ENCODE measurements around the gene CA10.
A peak's percentile ranks its signal among the peaks of the same experiment; 100 is the strongest.

CA10 gene

DNA sequence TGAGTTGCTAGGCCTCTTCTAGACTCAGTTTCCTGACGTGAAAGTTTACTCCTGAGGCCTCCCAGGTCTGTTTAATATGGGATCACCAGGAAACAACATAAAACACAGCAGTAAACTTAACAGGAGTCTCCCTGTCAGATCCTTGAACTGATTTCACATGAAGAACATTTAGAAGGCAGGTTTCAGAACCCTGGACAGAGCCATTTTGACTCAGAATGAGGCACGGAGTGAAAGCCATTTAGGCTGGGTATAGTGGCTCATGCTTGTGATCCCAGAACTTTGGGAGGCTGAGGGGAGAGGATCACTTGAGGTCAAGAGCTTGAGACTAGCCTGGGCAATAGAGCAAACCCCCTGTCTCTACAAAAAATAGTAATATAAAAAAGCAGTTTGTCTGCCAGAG is 289.1 kb downstream of the CA10 start:
- DNase-seq (ENCODE audit: low read depth), result no peak

DNA sequence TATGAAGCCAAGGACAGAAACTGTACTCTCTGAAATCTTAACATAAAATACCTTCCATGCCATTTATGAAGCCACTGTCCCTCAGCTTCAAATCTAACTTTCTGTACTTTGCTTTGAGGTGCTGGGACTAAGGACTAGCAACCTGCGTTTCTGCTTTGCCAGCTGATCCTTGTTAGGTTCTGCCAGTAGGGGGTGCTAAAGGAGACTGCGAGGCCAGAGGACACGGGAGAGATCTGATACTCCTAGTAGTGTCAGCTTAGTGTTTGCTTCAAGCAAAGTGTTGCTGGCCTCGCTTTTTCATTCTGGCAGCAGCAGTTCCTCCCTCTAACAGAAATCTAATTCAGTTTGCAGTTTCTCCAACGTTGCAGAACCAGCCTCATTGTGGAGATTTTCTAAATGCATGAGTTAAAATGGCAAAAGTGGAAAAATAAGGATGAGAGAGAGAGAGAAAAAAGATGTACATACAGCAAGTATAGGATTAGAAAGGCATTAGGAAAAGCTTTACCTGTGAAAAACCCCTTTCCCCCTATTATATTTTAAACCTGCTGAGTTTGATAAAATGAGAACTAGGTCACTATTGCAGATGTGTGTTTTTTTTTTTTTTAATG is 297.5 kb downstream of the CA10 start:
- peak; percentile 5 for DNase-seq (ENCODE audit: low read depth)

DNA sequence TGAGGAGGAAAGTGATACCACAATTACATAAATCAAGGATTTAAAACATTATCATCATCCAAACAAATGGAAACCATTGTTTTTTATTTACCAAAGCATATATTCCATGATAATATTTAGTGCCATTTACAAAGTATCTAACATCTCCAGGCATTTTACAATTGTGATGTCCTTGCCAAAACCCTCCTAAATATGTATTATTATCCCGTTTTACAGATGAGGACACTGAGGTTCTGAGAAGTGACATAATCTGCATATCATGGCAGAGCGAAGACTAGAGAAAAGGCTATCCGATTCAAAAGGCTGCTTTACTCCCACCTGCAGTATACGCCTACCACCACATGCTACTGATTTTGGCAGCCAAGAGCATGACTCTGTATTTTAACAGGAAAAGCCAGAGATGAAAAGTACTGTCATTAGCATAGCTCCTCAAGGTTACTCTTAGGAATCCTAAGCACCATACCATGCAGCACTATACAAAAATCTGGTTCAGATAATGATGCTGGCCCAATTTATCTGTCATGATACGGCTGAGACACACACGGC is 301.4 kb downstream of the CA10 start:
- no peak for DNase-seq (ENCODE audit: low read depth)

DNA sequence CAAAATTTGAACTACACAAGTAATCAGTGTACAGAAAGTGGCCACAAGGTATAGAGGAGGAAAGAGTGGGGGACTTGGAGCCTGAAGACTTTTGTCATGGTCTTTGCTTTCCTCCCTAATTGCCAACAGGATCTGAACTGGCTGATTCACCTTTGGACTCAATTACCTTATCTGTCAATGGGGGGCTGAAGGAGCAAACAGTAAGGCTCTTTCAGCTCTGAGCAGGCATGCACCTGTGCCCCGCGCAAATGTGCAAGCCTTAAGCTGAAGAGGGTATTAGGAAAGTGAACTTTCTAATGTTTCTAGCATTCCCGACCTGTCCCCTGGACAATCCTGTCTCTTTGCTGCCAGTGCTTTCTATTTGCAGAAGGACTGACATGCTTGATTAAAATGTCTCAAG is 302.7 kb downstream of the CA10 start:
- no peak for DNase-seq (ENCODE audit: low read depth)

DNA sequence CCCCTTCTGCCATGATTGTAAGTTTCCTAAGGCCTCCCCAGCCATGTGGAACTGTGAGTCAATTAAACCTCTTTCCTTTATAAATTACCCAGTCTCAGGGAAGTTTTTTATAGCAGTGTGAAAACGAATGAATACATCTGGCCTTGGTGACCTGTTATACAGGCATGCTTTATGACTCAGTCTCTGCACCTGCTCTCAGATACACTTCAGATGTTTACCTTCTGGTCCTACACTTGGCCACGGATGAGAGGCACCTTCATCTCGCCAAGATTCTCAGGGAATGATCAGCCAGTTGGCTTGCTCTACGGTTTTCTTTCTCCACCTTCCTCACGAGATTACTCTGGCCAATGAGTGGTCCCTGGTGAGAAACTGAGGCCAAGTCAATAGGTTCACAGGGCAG is 304.7 kb downstream of the CA10 start:
- DNase-seq (ENCODE audit: low read depth), result no peak

DNA sequence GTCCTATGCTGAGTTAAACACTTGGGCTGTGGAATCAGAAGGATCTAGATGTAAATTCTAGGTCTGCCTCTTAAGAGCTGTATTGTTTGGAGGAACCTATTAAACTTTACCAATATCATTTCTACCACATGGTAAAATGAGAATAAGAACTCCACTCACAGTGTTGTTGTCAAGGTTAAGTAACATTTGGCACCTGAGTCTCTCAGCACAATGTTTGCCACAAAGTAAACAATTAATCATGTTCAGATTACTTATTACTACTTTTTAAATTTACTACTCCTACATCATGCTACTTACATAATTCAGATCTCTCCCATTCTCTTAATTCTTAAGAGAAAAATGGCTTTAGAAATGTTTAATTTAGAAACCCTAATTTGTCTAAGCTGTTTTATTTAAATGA is 305.9 kb downstream of the CA10 start:
- DNase-seq (ENCODE audit: low read depth), result no peak

DNA sequence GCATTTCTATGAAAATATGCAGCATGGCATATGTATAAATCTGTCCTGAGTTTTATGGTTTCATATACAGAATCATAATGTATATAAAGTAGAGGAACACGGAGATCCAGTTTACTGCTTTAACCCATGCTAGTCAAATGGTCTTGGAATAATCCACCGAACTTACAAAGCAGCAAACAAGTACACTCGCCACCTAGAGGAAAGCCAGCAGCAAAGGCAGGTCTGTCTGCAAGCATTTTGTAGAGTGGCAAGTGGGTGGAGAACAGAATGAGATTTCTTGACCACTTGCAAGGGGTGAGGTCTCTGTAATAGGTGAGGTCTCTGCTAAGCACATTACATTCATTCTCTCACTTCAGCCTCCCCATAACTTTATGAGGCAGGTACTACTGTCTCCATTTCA is 308.3 kb downstream of the CA10 start:
- no peak for DNase-seq (ENCODE audit: low read depth)

DNA sequence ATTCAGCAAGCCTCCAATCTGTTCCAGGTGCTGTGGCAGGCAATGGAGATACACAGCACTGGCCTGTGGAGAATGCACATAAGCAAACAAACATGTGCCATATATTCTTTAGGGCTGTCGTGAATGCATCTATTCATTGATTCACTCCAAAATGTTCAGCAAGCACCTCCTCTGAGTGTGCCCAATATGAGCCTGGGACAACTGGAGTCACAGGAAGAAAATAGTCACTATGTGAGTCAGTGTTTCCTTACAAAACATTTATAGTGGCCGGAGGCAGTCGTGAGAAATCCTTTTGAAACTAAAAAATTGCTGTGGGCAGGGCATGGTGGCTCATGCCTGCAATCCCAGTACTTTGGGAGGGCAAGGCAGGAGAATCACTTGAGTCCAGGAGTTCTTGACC is 310.1 kb downstream of the CA10 start:
- DNase-seq (ENCODE audit: low read depth), result no peak

DNA sequence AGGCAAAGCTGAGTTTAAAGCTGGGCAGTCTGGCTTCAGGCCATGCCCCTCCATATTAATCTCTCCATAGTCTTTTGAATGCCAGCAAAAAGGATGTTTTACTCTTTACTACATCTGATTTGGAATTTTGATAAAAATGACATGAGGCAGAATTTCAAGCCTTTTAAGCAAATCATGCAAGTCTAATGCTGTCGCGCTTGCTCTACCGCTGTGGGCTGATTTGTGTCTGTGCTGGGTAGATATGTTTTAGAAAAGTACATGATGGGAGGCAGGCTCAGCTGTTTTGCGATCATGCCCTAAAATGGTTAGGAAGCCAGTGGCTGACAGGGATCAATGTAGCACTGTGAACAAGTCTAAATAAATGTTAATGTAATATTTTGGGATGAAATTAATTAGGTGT is 311.9 kb downstream of the CA10 start:
- no peak for DNase-seq (ENCODE audit: low read depth)

DNA sequence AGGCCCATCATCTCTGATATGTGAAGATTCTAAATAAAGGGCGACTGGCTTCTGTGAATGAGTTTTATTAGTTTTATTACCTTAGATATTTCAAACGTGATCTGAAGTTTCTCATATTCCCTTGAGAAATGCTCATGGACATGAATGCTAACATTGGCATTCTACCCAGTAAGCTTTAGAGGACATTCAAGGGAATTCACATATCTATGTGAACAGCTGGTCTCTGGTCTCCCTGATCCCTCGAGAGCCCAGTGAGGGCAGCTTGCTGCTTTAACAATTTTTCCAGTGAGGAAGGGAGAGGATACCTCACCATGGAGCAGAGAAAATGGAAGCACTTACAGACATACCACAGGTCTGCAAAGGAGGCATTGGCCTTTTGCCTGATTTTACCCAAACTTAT is 312.7 kb downstream of the CA10 start:
- no peak for DNase-seq (ENCODE audit: low read depth)

DNA sequence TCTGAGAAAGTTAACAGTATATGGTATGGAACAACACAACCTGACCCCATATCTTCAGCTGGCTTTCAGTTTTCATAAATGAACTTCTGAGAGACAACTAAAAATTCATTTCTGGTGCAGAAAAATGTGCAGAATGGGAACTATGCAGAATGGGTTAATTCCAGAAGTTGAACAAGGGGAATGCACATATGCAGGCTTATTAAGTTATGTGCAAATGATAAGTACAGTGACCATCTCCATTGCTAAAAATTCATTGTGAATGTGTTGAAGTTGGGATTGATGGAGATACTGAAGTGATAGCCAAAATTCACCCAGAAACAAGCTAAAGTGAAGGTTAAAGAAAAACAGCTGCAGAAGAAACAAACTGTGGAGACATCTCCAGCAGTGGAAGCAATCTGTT is 315.8 kb downstream of the CA10 start:
- DNase-seq (ENCODE audit: low read depth), result no peak

DNA sequence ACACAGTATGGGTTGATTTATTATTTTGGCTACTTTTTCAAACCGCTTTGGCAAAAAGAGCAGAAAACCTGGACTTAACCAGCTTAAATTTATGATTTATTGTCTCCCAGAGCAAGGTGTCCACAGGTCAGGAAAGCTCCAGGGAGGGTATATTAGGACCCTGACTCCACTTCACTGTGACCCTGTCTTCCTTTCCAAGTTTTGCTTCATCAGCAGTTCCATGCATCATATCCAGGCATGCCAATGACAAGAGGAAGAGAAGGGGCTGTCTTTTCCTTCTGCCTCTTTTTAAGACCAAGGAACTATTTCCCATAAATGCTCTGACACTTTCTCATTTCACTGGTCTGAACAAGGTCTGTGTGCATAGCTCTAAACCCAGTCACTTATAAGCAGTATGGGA is 316.8 kb downstream of the CA10 start:
- no peak for DNase-seq (ENCODE audit: low read depth)

DNA sequence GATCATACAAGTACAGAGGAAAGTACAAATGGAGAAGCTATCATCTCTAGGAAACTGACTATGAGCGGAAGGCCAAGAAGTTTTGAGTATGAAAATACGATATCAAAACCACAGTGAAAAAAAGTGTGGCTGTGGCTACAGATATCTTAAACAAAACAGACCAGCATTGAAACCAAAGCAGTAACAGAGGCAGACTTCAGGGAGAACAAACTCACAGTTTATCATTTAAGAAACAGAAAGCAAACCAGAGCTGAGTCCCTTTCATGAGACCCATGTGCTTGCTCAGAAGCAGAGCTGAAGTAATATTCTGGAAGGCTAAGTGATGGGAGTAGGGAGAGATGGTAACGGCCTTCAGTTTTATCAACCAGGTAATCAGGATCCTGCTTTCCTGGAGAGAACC is 317.8 kb downstream of the CA10 start:
- DNase-seq (ENCODE audit: low read depth), result no peak

DNA sequence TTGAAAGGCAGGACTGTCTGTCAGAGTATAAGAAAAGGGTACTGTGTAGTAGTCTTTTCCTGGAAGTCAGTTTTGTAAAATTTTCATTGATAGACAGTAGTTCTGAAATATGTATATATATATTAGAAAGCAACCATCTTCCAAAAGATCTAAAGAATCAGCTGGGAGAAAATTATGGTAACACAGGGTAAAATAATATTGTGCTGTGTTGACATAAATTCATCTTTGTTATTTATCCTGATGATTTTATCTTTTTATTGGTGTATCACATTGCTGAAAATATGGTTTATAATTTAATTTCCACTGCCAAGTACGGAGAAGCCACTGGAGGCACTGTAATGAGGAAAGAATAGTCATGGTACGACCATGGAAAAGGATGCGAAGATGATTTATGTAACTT is 324.9 kb downstream of the CA10 start:
- DNase-seq (ENCODE audit: low read depth), result no peak

DNA sequence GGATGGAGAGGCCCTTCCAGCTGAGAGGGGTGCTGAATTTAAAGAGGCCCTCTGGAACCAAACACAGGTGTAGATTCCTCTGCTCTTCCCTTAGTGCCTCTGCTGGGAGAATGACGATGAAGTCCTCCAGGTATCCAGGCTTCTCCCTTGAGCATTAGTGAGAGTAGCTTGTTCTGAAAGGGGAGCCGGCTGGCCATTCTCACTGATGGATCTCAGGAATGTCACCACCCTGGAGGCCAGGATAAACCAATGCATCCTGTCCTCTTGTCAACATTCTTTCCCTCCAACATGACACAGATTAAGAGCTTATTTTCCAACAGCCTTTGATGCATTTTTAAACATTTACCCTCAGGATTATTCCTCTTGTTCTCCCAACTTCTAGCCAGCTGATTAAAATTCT is 325.5 kb downstream of the CA10 start:
- DNase-seq (ENCODE audit: low read depth), result no peak

DNA sequence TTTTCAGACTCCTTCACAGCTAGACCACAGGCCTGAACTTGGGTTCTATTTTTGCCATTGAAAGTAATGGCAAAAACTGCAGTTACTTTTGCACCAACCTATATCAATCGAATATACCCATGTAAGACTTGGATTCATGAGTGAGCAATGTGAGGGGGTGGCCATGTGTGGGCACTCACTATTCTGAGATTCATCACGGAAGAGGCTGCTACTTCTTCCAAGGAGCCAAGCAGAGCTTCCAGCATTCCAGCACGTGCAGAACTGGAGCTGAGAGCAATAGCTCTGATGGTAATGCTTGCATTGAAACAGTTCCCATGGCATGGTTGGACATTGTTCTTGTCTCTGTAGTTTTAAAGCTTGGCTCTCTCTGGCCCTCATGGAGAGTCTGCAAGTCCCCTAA is 327.6 kb downstream of the CA10 start:
- no peak for DNase-seq (ENCODE audit: low read depth)

DNA sequence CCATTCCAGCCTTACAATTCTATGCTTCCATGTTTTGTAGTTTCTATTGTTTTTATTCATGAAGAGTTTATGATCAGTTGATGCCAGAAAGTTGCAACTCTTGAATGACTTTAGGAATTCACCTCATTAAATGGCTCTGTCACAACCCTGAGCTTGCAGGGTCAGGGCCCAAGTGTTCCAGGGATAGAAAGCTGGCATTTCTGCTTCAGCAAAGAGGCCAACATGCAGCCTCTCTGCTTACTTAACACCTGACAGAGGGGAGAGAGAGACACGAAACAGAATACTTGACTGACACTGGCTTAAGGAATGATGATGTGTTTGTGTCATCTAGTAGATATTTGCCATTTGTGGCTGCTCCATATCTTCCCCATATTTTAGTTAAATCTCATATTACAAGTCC is 328.1 kb downstream of the CA10 start:
- DNase-seq (ENCODE audit: low read depth), result no peak

DNA sequence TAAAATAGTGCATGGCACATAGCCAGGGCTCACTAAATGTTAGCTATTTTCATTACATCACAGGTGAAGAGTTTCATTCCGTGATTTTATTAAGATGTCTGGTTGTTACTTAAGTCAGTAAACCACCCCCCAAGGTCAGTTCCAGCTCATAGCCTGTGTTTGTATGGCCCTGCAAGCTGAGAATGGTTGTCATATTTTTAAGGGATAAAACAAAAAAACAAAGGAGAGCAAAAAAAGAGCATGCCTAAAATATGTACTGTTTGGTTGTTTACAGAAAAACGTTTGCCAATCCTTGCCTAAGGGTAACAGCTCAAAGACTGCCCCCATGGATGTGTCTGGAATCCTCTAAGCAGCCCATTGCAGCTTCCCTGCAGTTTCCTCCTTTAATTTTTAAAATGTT is 329.6 kb downstream of the CA10 start:
- DNase-seq (ENCODE audit: low read depth), result no peak

DNA sequence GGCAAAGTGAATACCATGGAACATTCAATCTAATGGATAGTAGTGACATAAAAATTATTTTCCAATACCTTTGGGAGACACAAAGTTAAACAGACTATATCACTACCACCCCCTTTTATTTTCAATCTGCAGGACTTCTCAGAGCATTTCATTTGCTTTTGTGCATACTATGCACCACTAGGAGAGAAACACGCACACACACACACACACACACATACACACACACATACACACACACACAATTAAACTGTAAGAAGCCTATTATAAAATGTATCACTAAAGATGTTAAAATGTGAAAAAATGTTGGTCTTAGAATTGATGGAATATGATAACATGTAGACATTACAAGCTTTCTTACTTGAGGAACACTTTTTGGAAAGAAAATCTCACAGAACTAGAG is 331.4 kb downstream of the CA10 start:
- no peak for DNase-seq (ENCODE audit: low read depth)

DNA sequence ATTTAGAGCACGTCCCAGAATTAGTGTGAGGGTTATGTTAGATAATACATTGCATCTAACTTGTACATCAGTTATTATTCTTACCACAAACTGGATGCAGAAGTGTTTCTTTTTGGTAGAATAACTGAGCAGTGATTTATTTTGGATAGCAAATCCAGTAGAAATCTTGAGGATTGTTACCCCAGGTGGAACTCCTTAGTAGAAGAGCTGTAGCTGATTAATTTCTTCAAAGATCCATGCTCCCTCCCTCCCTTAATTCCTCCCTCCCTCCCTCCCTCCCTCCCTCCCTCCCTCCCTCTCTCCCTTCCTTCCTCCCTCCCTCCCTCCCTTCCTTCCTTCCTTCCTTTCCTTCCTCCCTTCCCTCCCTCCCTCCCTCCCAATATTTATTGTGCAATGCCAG is 337.7 kb downstream of the CA10 start:
- no peak for DNase-seq (ENCODE audit: low read depth)

DNA sequence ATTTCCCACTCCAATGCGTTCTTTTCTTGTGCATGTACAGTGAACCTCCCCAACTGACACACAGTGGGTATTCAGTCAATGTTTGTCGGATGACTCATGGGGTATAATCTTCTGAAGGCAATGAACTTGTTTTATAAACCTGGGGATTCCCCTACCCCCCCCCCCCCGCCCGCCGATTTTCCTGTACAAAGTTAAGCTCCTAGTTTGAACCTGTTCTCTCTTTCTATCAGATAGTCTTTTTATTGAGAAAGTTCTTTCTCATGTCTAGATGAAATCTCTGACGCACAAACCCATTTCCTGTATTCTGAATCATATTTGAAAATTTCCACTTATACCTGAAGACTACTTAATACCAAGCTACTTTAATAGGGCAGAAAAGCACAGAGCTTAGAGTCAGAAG is 338.3 kb downstream of the CA10 start:
- no peak for DNase-seq (ENCODE audit: low read depth)

DNA sequence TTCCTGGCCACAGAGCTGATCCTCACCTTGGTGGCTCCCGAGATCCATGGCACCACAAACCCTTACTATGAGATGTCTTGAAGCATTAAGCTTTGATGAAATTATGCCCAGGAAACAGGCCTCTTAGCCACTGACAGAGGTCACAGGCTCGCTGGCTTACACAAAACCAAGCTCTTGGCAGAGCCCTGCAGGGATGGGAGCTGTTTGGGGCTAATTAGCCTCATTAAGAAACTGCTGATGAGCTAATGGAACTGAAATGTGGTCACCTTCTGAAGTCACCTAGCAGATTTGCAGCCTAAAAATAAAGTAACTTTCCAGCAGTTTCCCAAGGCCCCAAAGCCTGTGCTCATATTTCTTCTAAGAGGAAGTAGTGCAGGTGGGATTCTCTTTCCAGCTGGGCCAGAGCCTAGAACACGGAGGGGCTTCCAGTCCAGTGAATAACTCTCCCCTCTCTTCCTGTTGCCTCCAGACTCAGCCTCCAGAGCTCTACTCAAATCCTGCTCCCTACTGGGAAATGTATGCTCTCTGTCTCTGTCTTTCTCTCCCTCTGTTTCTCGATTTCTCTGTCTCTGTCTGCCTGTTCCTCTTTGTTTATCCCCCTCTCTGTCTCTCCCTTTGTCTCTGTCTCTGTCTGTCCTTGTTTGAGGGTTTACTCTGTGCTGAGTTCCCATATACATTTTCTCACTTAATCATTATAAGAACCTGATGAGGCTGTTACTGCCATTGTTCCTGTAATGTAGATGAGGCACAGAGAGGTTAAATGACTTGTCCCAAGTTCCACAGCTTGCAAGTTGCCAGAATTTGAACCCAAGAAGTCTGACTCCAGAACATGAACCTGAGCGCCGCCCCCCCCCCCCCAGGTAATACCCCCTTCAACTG is 338.9 kb downstream of the CA10 start:
- DNase-seq (ENCODE audit: low read depth), result no peak

DNA sequence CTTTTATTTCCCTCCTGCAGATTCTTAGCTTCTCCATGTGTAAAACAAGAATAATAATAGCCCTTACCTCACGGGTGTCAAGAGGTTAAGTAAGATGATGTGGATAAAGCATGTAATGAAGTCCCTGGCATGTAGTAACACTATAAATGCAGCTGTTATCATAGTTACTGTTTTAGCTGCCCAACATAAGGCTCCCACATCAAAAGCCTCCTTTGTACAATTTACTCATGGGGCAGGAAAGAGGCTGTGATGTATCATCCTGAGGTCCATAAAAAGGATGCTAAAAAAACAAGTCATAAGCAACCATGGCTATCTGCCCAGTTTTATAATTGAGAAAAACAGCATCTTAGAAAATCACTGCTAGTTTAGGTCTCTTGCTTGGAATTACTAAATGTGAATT is 339.7 kb downstream of the CA10 start:
- no peak for DNase-seq (ENCODE audit: low read depth)

DNA sequence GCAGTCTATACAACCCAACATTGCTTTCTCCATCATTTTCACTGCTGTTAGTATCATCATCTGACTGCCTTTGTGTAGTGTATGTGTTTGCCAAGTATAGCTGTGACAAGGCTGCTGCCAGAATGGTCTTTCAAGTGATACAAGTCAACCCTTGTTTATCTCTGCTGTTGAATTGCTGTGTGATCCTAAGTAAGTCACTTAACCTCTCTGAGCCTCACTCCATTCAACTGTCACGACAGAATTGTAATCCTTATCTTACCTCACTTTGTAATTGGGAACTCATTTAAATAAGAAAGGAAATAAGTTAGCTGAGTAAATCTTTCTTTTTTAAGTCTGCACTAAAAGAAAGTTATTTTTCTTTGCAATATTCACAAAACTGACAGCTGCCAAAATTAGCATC is 340.6 kb downstream of the CA10 start:
- DNase-seq (ENCODE audit: low read depth), result no peak
